Measurements from ENCODE around the gene NBEAL2. TPM values are rescaled to one million over a fixed set of nuclear protein-coding genes. Genes with fewer than 3 reads are reported as not detected.

The NBEAL2 gene
- total and polyA plus RNA-seq, 2 of the 8 experiments (the other 6 are each of a cell fraction or from before 2014, with no cell fraction given) = 27.3 to 46.9 TPM

GRCh38 chr3:46989146-46989810, 9.8 kb downstream of the NBEAL2 start:
- Histone ChIP-seq H3K4me1 (replicated peaks in 1 of 4; ENCODE audit: control insufficient read depth in 3 of 4, insufficient read depth in 4 of 4, low read length in 3 of 4) (peaks cover 0 to 23% (median 8%) of the 10 kb centered on the region in 4 experiments; a peak in 6 of 7 replicates), H3K4me2 (ENCODE audit: insufficient read depth in 1 of 2, low read depth in 2 of 2, low read length in 2 of 2) (no peak overlapping the region), H3K18ac (ENCODE audit: extremely low read depth, low read length) (no peak overlapping the region), H4K8ac (ENCODE audit: extremely low read depth, insufficient read depth, low read length) (no peak overlapping the region), H3K27ac (ENCODE audit: low read depth, low read length) (no peak overlapping the region), H2BK120ac (replicated peaks; ENCODE audit: low read depth, low read length) (no peak overlapping the region), H4K5ac (ENCODE audit: insufficient read length, low read depth, low read length) (no peak overlapping the region), H3K14ac (ENCODE audit: insufficient read length) (no peak overlapping the region), H3K79me2 (ENCODE audit: control insufficient read depth in 1 of 2, insufficient read depth in 2 of 2, low read length in 2 of 2) (no peaks in the 10 kb centered on the region; a peak in 1 of 4 replicates), H2AK5ac (ENCODE audit: low read depth, low read length) (peak overlapping the region; percentile 95; the same call in 1 of the 2 replicates), H2BK20ac (ENCODE audit: low read length) (peak overlapping the region; percentile 72; the same call in 1 of the 2 replicates), H3K9ac (replicated peaks in 1 of 4; ENCODE audit: extremely low read depth in 1 of 4, low read depth in 3 of 4, low read length in 3 of 4) (no peak overlapping the region), H3K27me3 (replicated peaks in 1 of 4; ENCODE audit: control insufficient read depth in 3 of 4, extremely low read depth in 1 of 4, insufficient read depth in 3 of 4, low read length in 3 of 4) (no peaks in the 10 kb centered on the region), H2BK5ac (ENCODE audit: low read depth, low read length) (peak overlapping the region; percentile 66; the same call in 1 of the 2 replicates), H3K79me1 (ENCODE audit: low read depth, low read length) (no peaks in the 10 kb centered on the region), H4K20me1 (replicated peaks in 1 of 2; ENCODE audit: control insufficient read depth in 1 of 2, insufficient read depth in 2 of 2, low read length in 2 of 2) (peaks cover 4 to 10% of the 10 kb centered on the region in 2 experiments), H3K4ac (replicated peaks; ENCODE audit: insufficient read length, low read depth, low read length) (no peak overlapping the region), H3K4me3 (ENCODE audit: extremely low read depth in 1 of 4, insufficient read depth in 2 of 4, low read depth in 3 of 4, low read length in 4 of 4) (no peak overlapping the region), H3K23ac (ENCODE audit: insufficient read length) (no peak overlapping the region), H3K9me3 (ENCODE audit: insufficient read depth in 2 of 2, low read depth in 1 of 2, low read length in 1 of 2) (no peaks in the 10 kb centered on the region), H2BK12ac (ENCODE audit: low read depth, low read length) (0 out of 2 replicates have a peak overlapping the region, but pooled peaks have one; percentile 9), H2BK15ac (ENCODE audit: low read length) (peak overlapping the region; percentile 72; the same call in 1 of the 2 replicates), H3K23me2 (ENCODE audit: low read depth, low read length) (no peaks in the 10 kb centered on the region), H2AFZ (ENCODE audit: low read length) (no peak overlapping the region), H4K91ac (replicated peaks; ENCODE audit: insufficient read length, low read length) (peak overlapping the region; percentile 62), H3K36me3 (ENCODE audit: control insufficient read depth in 2 of 4, insufficient read depth in 4 of 4, low read length in 3 of 4) (no peaks in the 10 kb centered on the region; a peak in 1 of 8 replicates), H3K56ac (replicated peaks; ENCODE audit: insufficient read length, low read depth, low read length) (no peak overlapping the region)
- no peak for DNase-seq (ENCODE audit: low read depth in 1 of 2, low spot score in 2 of 2)
- 93% methylated on average over 11 of the region's 17 CpGs; no CpG with 5 or more reads in 1 of the 2 experiments for WGBS, 2 experiments (ENCODE audit: extremely low coverage in 1 of 2, insufficient coverage in 1 of 2, insufficient read length in 1 of 2, insufficient replicate concordance in 2 of 2, low coverage in 1 of 2, low lambda C conversion rate in 2 of 2, missing lambda C conversion rate in 1 of 2)
- no peak for FAIRE-seq
- ChIA-PET CTCF (ENCODE audit: partially characterized antibody) (interaction anchor here (1.5 to 13.0 kb wide), 2 partner anchors 14 to 66 kb away, joined by 4 to 130 read pairs; no protein-coding TSS in a partner anchor), POLR2A (ENCODE audit: partially characterized antibody) (interaction anchor here (0.7 to 1.6 kb wide), 2 partner anchors 7 to 9 kb away, joined by 3 to 6 read pairs; partner anchors contain the start of gene NBEAL2)
- no peak for TF ChIP-seq SUZ12 (IDR thresholded peaks at IDR 0.05; ENCODE audit: low read length)
- TF ChIP-seq TBP (IDR thresholded peaks at IDR 0.05; ENCODE audit: low read depth, low read length) = no peak
- no peak for TF ChIP-seq GABPA (IDR thresholded peaks at IDR 0.05; ENCODE audit: borderline replicate concordance, insufficient read depth, low read length)
- TF ChIP-seq BACH1 (IDR thresholded peaks at IDR 0.05; ENCODE audit: low read length) = no peak
- TF ChIP-seq, protein P1, sequence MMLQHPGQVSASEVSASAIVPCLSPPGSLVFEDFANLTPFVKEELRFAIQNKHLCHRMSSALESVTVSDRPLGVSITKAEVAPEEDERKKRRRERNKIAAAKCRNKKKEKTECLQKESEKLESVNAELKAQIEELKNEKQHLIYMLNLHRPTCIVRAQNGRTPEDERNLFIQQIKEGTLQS (IDR thresholded peaks at IDR 0.05; ENCODE audit: insufficient read depth, low read depth, low read length) = no peak
- TF ChIP-seq BCL11A (IDR thresholded peaks at IDR 0.05; ENCODE audit: low read depth in 2 of 2, low read length in 2 of 2) = no peak
- TF ChIP-seq CHD2 (IDR thresholded peaks at IDR 0.05; ENCODE audit: low read length) = no peak
- TF ChIP-seq SRF (IDR thresholded peaks at IDR 0.05; ENCODE audit: low read depth, low read length) = no peak
- no peak for TF ChIP-seq SP2 (IDR thresholded peaks at IDR 0.05; ENCODE audit: low read length)
- TF ChIP-seq CBX8 (IDR thresholded peaks at IDR 0.05; ENCODE audit: borderline replicate concordance, low read depth, low read length) = no peak
